AG09309 (cell line): ENCODE results near the gene PRR5L.
"Not testable (repeated sequence)": the region's sequence is repeated elsewhere in the genome, so short reads cannot be mapped to it uniquely, and the experiment has no call there.

Source experiments
- DNase-seq: peaks from one replicate; pipeline ENCODE4 v3.0.0-alpha.2; 2010; ENCODE audit warnings: low read depth
- H3K4me3 ChIP-seq: 2 replicates; pipeline ENCODE4 v1.5.1; 2011; ENCODE audit warnings: mild to moderate bottlenecking, low read depth, low read length, moderate library complexity; ENCODE audit not compliant: control insufficient read depth
- CTCF ChIP-seq: IDR thresholded peaks from 2 replicates; pipeline ENCODE4 v1.5.1; 2011; ENCODE audit warnings: mild to moderate bottlenecking, low read depth, low read length, inconsistent platforms; ENCODE audit not compliant: insufficient read depth, control insufficient read depth; ENCODE audit errors: missing control alignments

PRR5L gene

GRCh38 chr11:36314434-36314767, 18.3 kb downstream of the PRR5L start:
- H3K4me3 ChIP-seq = no peak overlapping the region
- no peak for DNase-seq
- no peak for TF ChIP-seq CTCF

GRCh38 chr11:36316049-36316448, 20.0 kb downstream of the PRR5L start:
- no peak overlapping the region for H3K4me3 ChIP-seq
- no peak for DNase-seq
- TF ChIP-seq CTCF = no peak

- no peak overlapping the region for H3K4me3 ChIP-seq
- TF ChIP-seq CTCF = no peak
- no peak for DNase-seq
Measured at GRCh38 chr11:36317992-36318391, 21.9 kb downstream of the PRR5L start.

GRCh38 chr11:36324956-36325355, 28.9 kb downstream of the PRR5L start:
- H3K4me3 ChIP-seq, DNase-seq: not testable (repeated sequence)

GRCh38 chr11:36325403-36325802, 29.3 kb downstream of the PRR5L start:
- H3K4me3 ChIP-seq, DNase-seq: not testable (repeated sequence)

GRCh38 chr11:36326524-36327419, 30.7 kb downstream of the PRR5L start:
- no peak overlapping the region for H3K4me3 ChIP-seq
- DNase-seq = no peak
- TF ChIP-seq CTCF = no peak

GRCh38 chr11:36328966-36329673, 33.0 kb downstream of the PRR5L start:
- TF ChIP-seq CTCF = no peak
- no peak overlapping the region for H3K4me3 ChIP-seq
- no peak for DNase-seq
